NB4 (cell line): ENCODE results near the gene PXT1.
A peak's percentile ranks its signal among the peaks of the same experiment; 100 is the strongest.
"Not testable (repeated sequence)": the region's sequence is repeated elsewhere in the genome, so short reads cannot be mapped to it uniquely, and the experiment has no call there.

Experiments used
- DNase-seq: peaks from one replicate; pipeline ENCODE4 v3.0.0; 2010; ENCODE audit warnings: low read depth
- H3K4me3 ChIP-seq: one replicate; pipeline ENCODE4 v1.5.1; 2011; ENCODE audit warnings: mild to moderate bottlenecking, low read depth, low read length, moderate library complexity
- MAX ChIP-seq: IDR thresholded peaks from 2 replicates; pipeline ENCODE4 v1.6.1; 2011; ENCODE audit warnings: low read depth, low read length
- MYC ChIP-seq: IDR thresholded peaks from 2 replicates; pipeline ENCODE4 v1.6.1; 2011; ENCODE audit warnings: low read depth, low read length
- POLR2A ChIP-seq: IDR thresholded peaks from 2 replicates; pipeline ENCODE4 v1.6.1; 2011; ENCODE audit warnings: mild to moderate bottlenecking; ENCODE audit not compliant: insufficient read length; ENCODE audit errors: extremely low read depth
- TF ChIP-seq, protein P1 (sequence below): IDR thresholded peaks from one replicate; pipeline ENCODE4 v1.5.1; 2012; ENCODE audit warnings: low read depth, low read length

The PXT1 gene

DNA sequence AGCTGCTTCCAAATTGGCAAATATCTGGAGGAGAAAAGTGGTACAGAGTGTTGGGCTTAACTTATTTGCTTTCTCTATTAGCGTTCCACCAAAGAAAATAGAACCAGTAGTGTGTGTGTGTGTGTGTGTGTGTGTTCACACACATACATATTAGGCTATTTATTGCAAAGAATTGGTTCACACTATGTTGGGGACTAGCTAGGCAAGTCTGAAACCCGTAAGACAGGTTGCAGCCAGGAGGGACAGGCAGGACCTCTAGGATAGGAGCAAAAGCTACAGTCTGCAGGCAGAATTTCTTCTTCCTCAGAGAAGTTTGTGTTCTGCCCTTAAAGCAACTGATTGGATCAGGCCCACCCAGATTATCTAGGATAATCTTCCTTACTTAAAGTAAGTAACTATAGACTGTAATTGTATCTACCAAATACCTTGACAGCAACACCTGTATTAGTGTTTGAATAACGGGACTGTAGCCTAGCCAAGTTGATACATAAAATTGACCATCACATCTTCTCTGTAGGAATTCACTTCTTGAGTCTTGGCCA, 12.9 kb upstream of the PXT1 start:
- TF ChIP-seq MYC (no peak), POLR2A (no peak), MAX (no peak)
- TF ChIP-seq, protein P1, sequence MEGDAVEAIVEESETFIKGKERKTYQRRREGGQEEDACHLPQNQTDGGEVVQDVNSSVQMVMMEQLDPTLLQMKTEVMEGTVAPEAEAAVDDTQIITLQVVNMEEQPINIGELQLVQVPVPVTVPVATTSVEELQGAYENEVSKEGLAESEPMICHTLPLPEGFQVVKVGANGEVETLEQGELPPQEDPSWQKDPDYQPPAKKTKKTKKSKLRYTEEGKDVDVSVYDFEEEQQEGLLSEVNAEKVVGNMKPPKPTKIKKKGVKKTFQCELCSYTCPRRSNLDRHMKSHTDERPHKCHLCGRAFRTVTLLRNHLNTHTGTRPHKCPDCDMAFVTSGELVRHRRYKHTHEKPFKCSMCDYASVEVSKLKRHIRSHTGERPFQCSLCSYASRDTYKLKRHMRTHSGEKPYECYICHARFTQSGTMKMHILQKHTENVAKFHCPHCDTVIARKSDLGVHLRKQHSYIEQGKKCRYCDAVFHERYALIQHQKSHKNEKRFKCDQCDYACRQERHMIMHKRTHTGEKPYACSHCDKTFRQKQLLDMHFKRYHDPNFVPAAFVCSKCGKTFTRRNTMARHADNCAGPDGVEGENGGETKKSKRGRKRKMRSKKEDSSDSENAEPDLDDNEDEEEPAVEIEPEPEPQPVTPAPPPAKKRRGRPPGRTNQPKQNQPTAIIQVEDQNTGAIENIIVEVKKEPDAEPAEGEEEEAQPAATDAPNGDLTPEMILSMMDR: no peak
- H3K4me3 ChIP-seq: no peak overlapping the region
- DNase-seq: no peak

- H3K4me3 ChIP-seq, DNase-seq: not testable (repeated sequence)
These were observed 10.2 kb upstream of the PXT1 start for GRCh38 chr6:36452897-36453296.

DNA sequence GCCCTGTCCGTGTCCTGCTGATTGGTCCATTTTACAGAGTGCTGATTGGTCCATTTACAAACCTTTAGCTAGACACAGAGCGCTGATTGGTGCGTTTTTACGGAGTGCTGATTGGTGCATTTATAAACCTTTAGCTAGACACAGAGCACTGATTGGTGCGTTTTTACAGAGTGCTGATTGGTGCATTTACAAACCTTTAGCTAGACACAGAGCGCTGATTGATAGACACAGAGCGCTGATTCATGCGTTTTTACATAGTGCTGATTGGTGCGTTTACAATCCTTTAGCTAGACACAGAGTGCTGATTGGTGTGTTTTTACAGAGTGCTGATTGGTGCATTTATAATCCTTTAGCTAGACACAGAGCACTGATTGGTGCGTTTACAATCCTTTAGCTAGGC, 6.5 kb upstream of the PXT1 start:
- not testable (repeated sequence) for DNase-seq, H3K4me3 ChIP-seq

- no peak for TF ChIP-seq MYC
- TF ChIP-seq POLR2A: no peak
- no peak for TF ChIP-seq MAX
- TF ChIP-seq, protein P1: no peak
- no peak overlapping the region for H3K4me3 ChIP-seq
- no peak for DNase-seq
These were observed 3.0 kb upstream of the PXT1 start for GRCh38 chr6:36445621-36446020.

- no peak for TF ChIP-seq POLR2A
- TF ChIP-seq MYC: no peak
- no peak for TF ChIP-seq MAX
- TF ChIP-seq, protein P1: no peak
- no peak for DNase-seq
- peak overlapping the region; percentile 92 for H3K4me3 ChIP-seq
These were observed 1.8 kb upstream of the PXT1 start for GRCh38 chr6:36444470-36444869.

DNA sequence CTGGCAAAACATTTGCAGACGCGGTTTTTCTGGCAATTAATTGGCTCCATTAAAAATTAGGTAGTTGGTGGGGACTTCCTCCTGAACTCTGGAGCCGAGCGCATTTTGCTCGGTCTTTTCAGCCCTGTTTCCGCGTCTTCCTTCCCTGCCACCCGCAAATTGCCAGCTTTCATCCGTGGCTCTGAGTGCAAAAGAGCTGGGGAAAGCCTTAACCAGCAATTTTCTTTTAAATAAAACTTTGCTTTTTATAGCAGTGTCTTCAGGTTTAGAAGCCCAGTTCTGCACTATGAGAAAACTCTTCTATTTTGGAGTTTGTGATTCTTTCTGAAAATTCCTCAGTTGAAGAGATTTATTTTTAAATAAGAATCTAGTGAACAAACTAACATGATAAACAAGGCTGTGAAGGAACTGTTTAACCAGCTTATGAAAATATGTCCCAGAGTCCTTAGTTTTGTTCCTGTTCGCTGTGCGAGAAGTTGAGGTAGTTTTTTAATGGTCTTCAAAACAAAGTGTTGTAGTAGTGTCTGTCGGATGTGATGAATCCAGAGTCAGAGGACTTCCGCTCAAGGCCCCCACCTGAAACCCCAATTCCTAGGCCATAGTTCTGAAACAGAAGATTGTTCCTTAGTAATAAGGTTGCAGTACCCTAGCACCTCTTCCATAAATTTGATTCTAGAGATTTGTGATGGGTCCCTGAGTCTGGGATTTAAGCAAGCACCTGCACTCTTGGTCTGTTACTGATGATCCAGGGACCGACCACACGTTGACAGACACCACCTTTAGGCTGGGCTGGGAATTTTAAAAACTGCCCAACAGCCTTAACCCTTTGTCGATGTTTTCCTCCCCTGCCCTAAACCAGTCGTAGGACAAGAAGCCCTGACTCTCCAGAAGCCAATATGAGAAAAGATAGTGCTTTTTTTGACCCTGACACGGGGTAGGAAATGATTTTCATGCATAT, 1.1 kb upstream of the PXT1 start:
- H3K4me3 ChIP-seq: peak overlapping the region; percentile 92
- TF ChIP-seq, protein P1: no peak
- TF ChIP-seq POLR2A (no peak), MYC (no peak), MAX (no peak)
- peak; percentile 41 for DNase-seq
